CD8-positive, alpha-beta memory T cell (primary cell): Measurements from ENCODE around the gene VWC2L. TPM values are rescaled to one million over a fixed set of nuclear protein-coding genes. Genes with fewer than 3 reads are reported as not detected.

Source experiments
- CTCF ChIA-PET: fragments of 350-600 bp; sonication (Branson Sonifier 250); formaldehyde crosslinking; loops from one replicate; lab custom pipeline; 2021; ENCODE audit warnings: antibody characterized with exemption; lab: Charles Lee
- POLR2A ChIA-PET: fragments of 350-600 bp; sonication (Branson Sonifier 250); formaldehyde crosslinking; loops from one replicate; lab custom pipeline; 2021; ENCODE audit warnings: antibody characterized with exemption; lab: Charles Lee
- DNase-seq, 5 donors: peaks; one replicate each; pipeline versions ENCODE4 v3.0.0 to v3.0.0-alpha.2; 2020 to 2022; ENCODE audit warnings: mixed read lengths in 1 of 5
- H3K27ac ChIP-seq: one replicate; pipeline ENCODE4 v1.7.0; 2013; ENCODE audit warnings: low read depth, mild to moderate bottlenecking, low read length, moderate library complexity
- H3K27me3 ChIP-seq: 2 replicates; pipeline ENCODE4 v1.7.0; 2013; ENCODE audit warnings: low read length, mild to moderate bottlenecking; ENCODE audit not compliant: insufficient read depth, poor library complexity, severe bottlenecking
- H3K36me3 ChIP-seq: 2 replicates; pipeline ENCODE4 v1.7.0; 2013; ENCODE audit warnings: mild to moderate bottlenecking, low read length, moderate library complexity; ENCODE audit not compliant: insufficient read depth
- H3K4me1 ChIP-seq: 2 replicates; pipeline ENCODE4 v1.7.0; 2013; ENCODE audit warnings: mild to moderate bottlenecking, low read length, moderate library complexity; ENCODE audit not compliant: insufficient read depth
- H3K4me3 ChIP-seq: 2 replicates; pipeline ENCODE4 v1.7.0; 2013; ENCODE audit warnings: mild to moderate bottlenecking, low read length
- H3K9me3 ChIP-seq: 2 replicates; pipeline ENCODE4 v1.7.0; 2013; ENCODE audit warnings: mild to moderate bottlenecking, low read length
- H3K27ac Mint-ChIP-seq, 8 donors: one replicate each; pipeline ENCODE4 v1.8.0; 2020 to 2021; ENCODE audit warnings: mixed read lengths in 8 of 8, mild to moderate bottlenecking in 6 of 8, inconsistent platforms in 3 of 8, moderate library complexity in 3 of 8
- H3K27me3 Mint-ChIP-seq, 2 donors: one replicate each; pipeline ENCODE4 v1.8.0; 2020 to 2021; ENCODE audit warnings: mixed read lengths in 2 of 2, mild to moderate bottlenecking in 1 of 2, moderate library complexity in 1 of 2
- H3K36me3 Mint-ChIP-seq, 3 donors: one replicate each; pipeline ENCODE4 v1.8.0; 2020 to 2021; ENCODE audit warnings: mixed read lengths in 3 of 3, inconsistent platforms in 1 of 3, mild to moderate bottlenecking in 1 of 3
- H3K4me1 Mint-ChIP-seq, 3 donors: one replicate each; pipeline ENCODE4 v1.8.0; 2020 to 2021; ENCODE audit warnings: mixed read lengths in 3 of 3, inconsistent platforms in 1 of 3, mild to moderate bottlenecking in 1 of 3
- H3K4me3 Mint-ChIP-seq, 7 donors: one replicate each; pipeline ENCODE4 v1.8.0; 2020 to 2021; ENCODE audit warnings: mixed read lengths in 7 of 7, mild to moderate bottlenecking in 6 of 7, moderate library complexity in 4 of 7, inconsistent platforms in 2 of 7
- H3K9me3 Mint-ChIP-seq, 5 donors: one replicate each; pipeline ENCODE4 v1.8.0; 2020 to 2022; ENCODE audit warnings: mixed read lengths in 5 of 5, mild to moderate bottlenecking in 3 of 5, moderate library complexity in 2 of 5, inconsistent platforms in 1 of 5
- polyA plus RNA-seq: library from polyadenylated mRNA; unstranded; fragments of 300-500 nt; fragmentation: Illumina TruSeq; gene quantifications from one replicate; pipeline ENCODE4 v1.2.3, GENCODE V29; 2021
- total RNA-seq, 2 experiments: library from RNA; stranded (reverse); gene quantifications; one replicate each; pipeline ENCODE4 v1.2.3, GENCODE V29; 2021

Gene VWC2L
- total and polyA plus RNA-seq, 3 experiments from 2014 or later: not detected

DNA sequence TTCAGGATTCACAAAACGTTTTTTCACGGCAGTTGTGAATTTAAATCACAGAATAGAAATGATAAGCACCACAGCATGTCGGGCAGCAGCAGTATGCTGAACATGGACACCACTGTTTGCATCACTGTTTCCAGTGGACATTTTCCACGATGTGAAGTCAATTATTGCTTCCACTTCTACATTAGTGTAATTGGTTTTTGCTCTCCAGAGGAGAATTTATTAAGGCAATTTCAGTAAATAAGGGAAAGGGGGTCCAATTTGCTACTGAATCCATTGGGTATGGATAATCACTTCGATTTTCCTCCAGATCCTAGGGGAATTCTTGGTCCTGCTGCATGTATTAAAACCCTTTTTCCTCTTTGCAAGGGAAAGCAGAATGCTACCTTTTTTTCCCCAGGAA lies 30.2 kb upstream of the VWC2L start:
- no peak overlapping the region for H3K27ac ChIP-seq
- no peaks in the 10 kb centered on the region for H3K9me3 ChIP-seq
- H3K27me3 ChIP-seq: no peaks in the 10 kb centered on the region
- Mint-ChIP-seq H3K27ac (no peak overlapping the region), H3K4me3 (no peak overlapping the region), H3K9me3 (peaks cover 0 to 2% (median 0%) of the 10 kb centered on the region in 5 donors), H3K27me3 (no peaks in the 10 kb centered on the region), H3K36me3 (no peaks in the 10 kb centered on the region), H3K4me1 (no peaks in the 10 kb centered on the region)
- ChIA-PET POLR2A (no interaction called here), CTCF (no interaction called here)
- no peaks in the 10 kb centered on the region for H3K4me1 ChIP-seq
- no peaks in the 10 kb centered on the region for H3K36me3 ChIP-seq
- H3K4me3 ChIP-seq: no peak overlapping the region
- no peak for DNase-seq

DNA sequence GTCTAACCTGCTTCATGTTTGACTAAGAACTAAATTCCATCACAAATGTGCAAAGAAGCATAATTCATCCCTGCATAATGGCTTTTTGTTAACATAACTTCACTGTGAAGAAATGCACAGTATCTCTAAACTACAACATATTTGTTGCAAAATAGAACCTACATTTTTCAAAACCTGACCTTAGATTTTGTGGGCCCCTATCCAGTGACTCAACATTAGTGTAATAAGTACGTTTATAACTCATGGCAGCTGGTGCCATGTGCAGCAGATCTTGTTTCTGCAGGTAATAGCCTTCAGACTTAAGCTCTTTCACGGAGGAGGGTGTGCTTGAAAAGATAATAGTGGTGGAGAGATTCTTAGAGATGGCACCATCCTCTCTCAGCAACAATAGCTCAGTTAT lies 28.6 kb upstream of the VWC2L start:
- DNase-seq: no peak

GRCh38 chr2:214386720-214387119 lies 24.1 kb upstream of the VWC2L start:
- CTCF ChIA-PET: no interaction called here
- H3K4me1 ChIP-seq: no peaks in the 10 kb centered on the region

More for the DNA sequence above, 28.6 kb upstream of the VWC2L start:
- Histone ChIP-seq H3K4me3 (no peak overlapping the region), H3K27ac (no peak overlapping the region), H3K27me3 (no peaks in the 10 kb centered on the region), H3K4me1 (no peaks in the 10 kb centered on the region), H3K36me3 (no peaks in the 10 kb centered on the region), H3K9me3 (no peaks in the 10 kb centered on the region)
- H3K4me3 Mint-ChIP-seq: no peak overlapping the region
- peaks cover 0 to 4% (median 0%) of the 10 kb centered on the region in 5 donors for H3K9me3 Mint-ChIP-seq
- POLR2A ChIA-PET: no interaction called here
- no peak overlapping the region for H3K27ac Mint-ChIP-seq
- H3K4me1 Mint-ChIP-seq: no peaks in the 10 kb centered on the region
- CTCF ChIA-PET: no interaction called here
- no peaks in the 10 kb centered on the region for H3K27me3 Mint-ChIP-seq
- no peaks in the 10 kb centered on the region for H3K36me3 Mint-ChIP-seq

GRCh38 chr2:214389334-214389733 lies 21.5 kb upstream of the VWC2L start:
- no peak overlapping the region for H3K27ac ChIP-seq
- POLR2A ChIA-PET: no interaction called here
- Mint-ChIP-seq H3K4me1 (no peaks in the 10 kb centered on the region), H3K27me3 (no peaks in the 10 kb centered on the region), H3K9me3 (peaks cover 0 to 4% (median 0%) of the 10 kb centered on the region in 5 donors), H3K4me3 (no peak overlapping the region), H3K36me3 (no peaks in the 10 kb centered on the region), H3K27ac (no peak overlapping the region)
- no peak for DNase-seq
- H3K27me3 ChIP-seq: no peaks in the 10 kb centered on the region
- H3K36me3 ChIP-seq: no peaks in the 10 kb centered on the region
- CTCF ChIA-PET: no interaction called here
- no peaks in the 10 kb centered on the region for H3K9me3 ChIP-seq
- no peaks in the 10 kb centered on the region for H3K4me1 ChIP-seq
- H3K4me3 ChIP-seq: no peak overlapping the region

More at GRCh38 chr2:214386720-214387119, 24.1 kb upstream of the VWC2L start:
- no peak overlapping the region for H3K27ac ChIP-seq
- H3K4me3 ChIP-seq: no peak overlapping the region
- H3K36me3 ChIP-seq: no peaks in the 10 kb centered on the region
- H3K27me3 Mint-ChIP-seq: no peaks in the 10 kb centered on the region
- H3K4me1 Mint-ChIP-seq: no peaks in the 10 kb centered on the region
- H3K4me3 Mint-ChIP-seq: no peak overlapping the region
- no peaks in the 10 kb centered on the region for H3K36me3 Mint-ChIP-seq
- H3K9me3 ChIP-seq: no peaks in the 10 kb centered on the region
- no peak for DNase-seq
- no peak overlapping the region for H3K27ac Mint-ChIP-seq
- H3K9me3 Mint-ChIP-seq: peaks cover 0 to 4% (median 0%) of the 10 kb centered on the region in 5 donors
- no peaks in the 10 kb centered on the region for H3K27me3 ChIP-seq
- POLR2A ChIA-PET: no interaction called here

DNA sequence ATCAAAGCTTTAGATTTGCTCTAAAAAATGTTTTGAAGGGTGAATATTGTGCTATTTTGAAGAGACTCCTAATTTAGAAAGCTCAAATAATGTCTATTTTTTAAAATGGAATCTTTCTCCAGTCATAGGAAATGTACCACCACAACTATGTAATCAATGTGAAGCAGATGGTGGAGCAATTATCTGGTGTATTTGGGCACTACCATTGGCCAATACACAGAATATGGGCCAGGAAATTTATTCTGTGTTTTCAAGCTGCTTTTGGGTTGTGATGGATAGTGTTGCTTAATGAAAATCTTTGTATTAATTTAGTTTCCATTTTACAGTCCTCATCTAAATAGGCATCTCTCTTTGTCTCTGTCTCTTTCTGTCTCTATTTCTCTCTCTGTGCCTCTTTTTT lies 17.1 kb upstream of the VWC2L start:
- Mint-ChIP-seq H3K4me1 (no peaks in the 10 kb centered on the region), H3K9me3 (no peaks in the 10 kb centered on the region), H3K4me3 (no peak overlapping the region), H3K27me3 (no peaks in the 10 kb centered on the region), H3K27ac (no peak overlapping the region), H3K36me3 (no peaks in the 10 kb centered on the region)
- no peak for DNase-seq
- no peak overlapping the region for H3K27ac ChIP-seq
- no peaks in the 10 kb centered on the region for H3K9me3 ChIP-seq
- ChIA-PET CTCF (no interaction called here), POLR2A (no interaction called here)
- H3K27me3 ChIP-seq: no peaks in the 10 kb centered on the region
- H3K4me1 ChIP-seq: no peaks in the 10 kb centered on the region
- no peaks in the 10 kb centered on the region for H3K36me3 ChIP-seq
- no peak overlapping the region for H3K4me3 ChIP-seq

DNA sequence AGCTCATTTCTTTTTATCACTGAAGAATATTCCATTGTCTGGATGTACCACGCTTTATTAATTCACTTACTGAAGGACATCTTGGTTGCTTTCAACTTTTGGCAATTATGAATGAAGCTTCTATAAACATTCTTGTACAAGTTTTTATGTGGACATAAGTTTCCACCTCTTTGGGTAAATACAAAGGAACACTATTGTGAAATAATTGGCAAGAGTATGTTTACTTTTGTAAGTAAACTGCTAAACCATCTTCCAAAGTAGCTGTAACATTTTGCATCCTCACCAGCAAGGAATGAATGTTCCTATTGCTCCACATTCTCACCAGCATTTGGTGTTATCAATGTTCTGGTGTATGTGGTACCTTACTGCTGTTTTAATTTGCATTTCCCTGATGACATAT lies 15.8 kb upstream of the VWC2L start:
- no peaks in the 10 kb centered on the region for H3K9me3 ChIP-seq
- H3K4me3 ChIP-seq: no peak overlapping the region
- Mint-ChIP-seq H3K36me3 (no peaks in the 10 kb centered on the region), H3K9me3 (no peaks in the 10 kb centered on the region), H3K27ac (no peak overlapping the region), H3K4me3 (no peak overlapping the region), H3K27me3 (no peaks in the 10 kb centered on the region), H3K4me1 (no peaks in the 10 kb centered on the region)
- H3K27ac ChIP-seq: no peak overlapping the region
- no peaks in the 10 kb centered on the region for H3K36me3 ChIP-seq
- H3K4me1 ChIP-seq: no peaks in the 10 kb centered on the region
- CTCF ChIA-PET: no interaction called here
- H3K27me3 ChIP-seq: no peaks in the 10 kb centered on the region
- no peak for DNase-seq
- POLR2A ChIA-PET: no interaction called here

DNA sequence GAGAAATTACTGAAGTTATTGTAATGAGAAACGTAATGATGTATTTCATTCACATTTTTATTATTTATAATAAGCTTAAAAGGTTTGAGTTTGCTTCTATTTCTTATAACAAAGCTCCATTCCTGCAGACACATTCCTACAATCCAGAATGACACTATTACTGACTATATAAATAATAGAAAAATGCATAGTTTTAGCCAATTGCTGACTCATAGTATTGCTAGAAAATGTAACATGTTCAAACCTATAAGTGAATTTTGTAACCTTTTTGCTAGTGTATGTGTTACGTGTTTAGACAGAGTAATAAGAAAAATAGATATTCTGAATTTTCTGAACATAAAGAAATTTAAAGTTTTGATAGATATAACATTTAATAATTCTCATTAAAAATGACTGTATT lies 9.3 kb upstream of the VWC2L start:
- H3K27me3 Mint-ChIP-seq: no peaks in the 10 kb centered on the region
- POLR2A ChIA-PET: no interaction called here
- no peaks in the 10 kb centered on the region for H3K4me1 Mint-ChIP-seq
- DNase-seq: no peak
- Histone ChIP-seq H3K4me1 (no peaks in the 10 kb centered on the region), H3K9me3 (no peaks in the 10 kb centered on the region), H3K36me3 (no peaks in the 10 kb centered on the region), H3K4me3 (no peak overlapping the region), H3K27ac (no peak overlapping the region), H3K27me3 (no peaks in the 10 kb centered on the region)
- no peak overlapping the region for H3K4me3 Mint-ChIP-seq
- H3K27ac Mint-ChIP-seq: no peak overlapping the region
- H3K36me3 Mint-ChIP-seq: no peaks in the 10 kb centered on the region
- H3K9me3 Mint-ChIP-seq: peaks cover 0 to 2% (median 0%) of the 10 kb centered on the region in 5 donors
- CTCF ChIA-PET: no interaction called here

GRCh38 chr2:214410128-214410775 lies 602 bp upstream of the VWC2L start:
- no peak overlapping the region for H3K4me3 ChIP-seq
- no peaks in the 10 kb centered on the region for H3K27me3 ChIP-seq
- H3K9me3 ChIP-seq: no peaks in the 10 kb centered on the region
- Mint-ChIP-seq H3K4me3 (no peak overlapping the region), H3K36me3 (no peaks in the 10 kb centered on the region), H3K4me1 (no peaks in the 10 kb centered on the region), H3K9me3 (peaks cover 0 to 3% (median 0%) of the 10 kb centered on the region in 5 donors), H3K27me3 (peaks cover 0 to 2% of the 10 kb centered on the region in 2 donors), H3K27ac (no peak overlapping the region)
- DNase-seq: no peak
- POLR2A ChIA-PET: no interaction called here
- no peak overlapping the region for H3K27ac ChIP-seq
- H3K4me1 ChIP-seq: no peaks in the 10 kb centered on the region
- CTCF ChIA-PET: no interaction called here
- H3K36me3 ChIP-seq: no peaks in the 10 kb centered on the region
